GM23338 (cell line): ENCODE data around the gene RAB9A. TPM values are rescaled to one million over a fixed set of nuclear protein-coding genes. Genes with fewer than 3 reads are reported as not detected.

Experiments
- ATAC-seq: fragments of 200-7000 bp; cut with Tn5 transposase; 3 replicates; pipeline ENCODE4 v1.9.1; 2020
- DNase-seq: peaks from one replicate; pipeline ENCODE4 v3.0.0-alpha.2; 2015; ENCODE audit warnings: low spot score
- H2AFZ ChIP-seq: fragments of 200-600 bp; sonication (generic); 2 replicates; pipeline ENCODE4 v1.8.0; 2016; ENCODE audit warnings: antibody characterized with exemption, mild to moderate bottlenecking, moderate library complexity
- H3F3A ChIP-seq: fragments of 200-600 bp; sonication (generic); replicated peaks from 2 replicates; pipeline ENCODE4 v1.8.0; 2017; ENCODE audit warnings: antibody characterized with exemption, mixed run types, low read depth
- H3K27ac ChIP-seq: fragments of 200-600 bp; sonication (generic); 2 replicates; pipeline ENCODE4 v1.6.1; 2016; ENCODE audit warnings: low read depth
- H3K27me3 ChIP-seq: fragments of 200-600 bp; sonication (generic); 2 replicates; pipeline ENCODE4 v1.8.0; 2016; ENCODE audit warnings: mild to moderate bottlenecking, mixed run types, moderate library complexity; ENCODE audit not compliant: insufficient read depth
- H3K36me3 ChIP-seq: fragments of 200-600 bp; sonication (generic); 2 replicates; pipeline ENCODE4 v1.8.0; 2016; ENCODE audit warnings: mild to moderate bottlenecking; ENCODE audit not compliant: insufficient read depth
- H3K4me1 ChIP-seq: fragments of 200-600 bp; sonication (generic); 2 replicates; pipeline ENCODE4 v1.8.0; 2016; ENCODE audit warnings: mild to moderate bottlenecking, moderate library complexity; ENCODE audit not compliant: insufficient read depth
- H3K4me2 ChIP-seq: fragments of 200-600 bp; sonication (generic); 2 replicates; pipeline ENCODE4 v1.7.1; 2017; ENCODE audit warnings: mixed run types
- H3K4me3 ChIP-seq: fragments of 200-600 bp; sonication (generic); 2 replicates; pipeline ENCODE4 v1.6.1; 2016; ENCODE audit warnings: mixed run types
- H3K79me2 ChIP-seq: fragments of 200-600 bp; sonication (generic); replicated peaks from 2 replicates; pipeline ENCODE4 v1.8.0; 2017; ENCODE audit warnings: mild to moderate bottlenecking; ENCODE audit not compliant: insufficient read depth
- H3K9me2 ChIP-seq: fragments of 200-600 bp; sonication (generic); 2 replicates; pipeline ENCODE4 v1.8.0; 2017; ENCODE audit not compliant: insufficient read depth
- H4K20me1 ChIP-seq: fragments of 200-600 bp; sonication (generic); replicated peaks from 2 replicates; pipeline ENCODE4 v1.8.0; 2017; ENCODE audit warnings: mild to moderate bottlenecking; ENCODE audit not compliant: insufficient read depth
- H3K27ac Mint-ChIP-seq: 2 replicates; pipeline ENCODE4 v1.8.0; 2020; ENCODE audit warnings: inconsistent platforms, mild to moderate bottlenecking, moderate library complexity, mixed read lengths
- H3K27me3 Mint-ChIP-seq: 3 replicates; pipeline ENCODE4 v1.8.0; 2022; ENCODE audit warnings: low read depth, mild to moderate bottlenecking, moderate library complexity, mixed read lengths, inconsistent platforms; ENCODE audit not compliant: insufficient read depth, poor library complexity
- H3K36me3 Mint-ChIP-seq: 3 replicates; pipeline ENCODE4 v1.8.0; 2021; ENCODE audit warnings: low read depth, mild to moderate bottlenecking, inconsistent platforms, moderate library complexity, mixed read lengths
- H3K4me1 Mint-ChIP-seq: 3 replicates; pipeline ENCODE4 v1.8.0; 2020; ENCODE audit warnings: mild to moderate bottlenecking, inconsistent platforms, mixed read lengths
- H3K4me3 Mint-ChIP-seq: 3 replicates; pipeline ENCODE4 v1.8.0; 2021; ENCODE audit warnings: moderate library complexity, mild to moderate bottlenecking, inconsistent platforms, mixed read lengths
- H3K9me3 Mint-ChIP-seq: 3 replicates; pipeline ENCODE4 v1.8.0; 2020; ENCODE audit warnings: moderate library complexity, mild to moderate bottlenecking, inconsistent platforms, mixed read lengths
- CREB1 ChIP-seq: fragments of 250-450 bp; sonication (Bioruptor Pico); IDR thresholded peaks from 2 replicates; pipeline ENCODE4 v1.5.0; 2020; ENCODE audit warnings: low read depth, mild to moderate bottlenecking, moderate library complexity
- CTCF ChIP-seq, 2 experiments: fragments of 200-600 bp in 1 of 2; sonication (generic) in 1 of 2; conservative IDR thresholded peaks; 2 replicates each; pipeline versions ENCODE4 v1.5.1 to v1.6.1; 2016 to 2017; ENCODE audit warnings: antibody characterized with exemption in 2 of 2, low read depth in 2 of 2, mild to moderate bottlenecking in 2 of 2, moderate library complexity in 1 of 2
- EZH2 ChIP-seq: fragments of 200-600 bp; sonication (generic); IDR thresholded peaks from one replicate; pipeline ENCODE4 v1.8.0; 2017; ENCODE audit warnings: antibody characterized with exemption, mild to moderate bottlenecking, low read depth; ENCODE audit not compliant: unreplicated experiment
- JUNB ChIP-seq: IDR thresholded peaks from one replicate; pipeline ENCODE4 v1.6.1; 2016; ENCODE audit warnings: antibody characterized with exemption; ENCODE audit not compliant: unreplicated experiment
- REST ChIP-seq: IDR thresholded peaks from one replicate; pipeline ENCODE4 v1.6.1; 2018; ENCODE audit warnings: antibody characterized with exemption; ENCODE audit not compliant: unreplicated experiment
- STAT1 ChIP-seq: IDR thresholded peaks from one replicate; pipeline ENCODE4 v1.6.1; 2016; ENCODE audit warnings: antibody characterized with exemption; ENCODE audit not compliant: unreplicated experiment
- polyA plus RNA-seq: library from polyadenylated mRNA; unstranded; fragments of >200 nt; fragmentation: Nextera tagmentation; extraction: Ambion mirVana; gene quantifications from 2 replicates; pipeline ENCODE4 v1.2.1, GENCODE V29; 2016
- total RNA-seq: library from RNA; depleted of rRNA; stranded (reverse); fragments of >200 nt; shearing (Covaris generic); gene quantifications from 2 replicates; pipeline ENCODE4 v1.2.3, GENCODE V29; 2014

RAB9A gene
- total and polyA plus RNA-seq, 2 experiments from 2014 or later, result 43.3 to 45.1 TPM

- H3K9me3 Mint-ChIP-seq, result no peaks in the 10 kb centered on the region
Observed at GRCh38 chrX:13655674-13656073, 33.3 kb upstream of the RAB9A start.

GRCh38 chrX:13658602-13659001 lies 30.3 kb upstream of the RAB9A start:
- no peaks in the 10 kb centered on the region for H3K36me3 ChIP-seq
- DNase-seq (peak; percentile 65), ATAC-seq (peak; percentile 32; the same call in 2 of the 3 replicates)
- H4K20me1 ChIP-seq, result no peaks in the 10 kb centered on the region
- H3K4me2 ChIP-seq, result no peak overlapping the region
- Mint-ChIP-seq H3K36me3 (peaks cover 18% of the 10 kb centered on the region; the same call in 2 of the 3 replicates), H3K9me3 (no peaks in the 10 kb centered on the region), H3K27me3 (no peaks in the 10 kb centered on the region), H3K4me3 (no peak overlapping the region), H3K4me1 (peaks cover 8% of the 10 kb centered on the region; the same call in 2 of the 3 replicates), H3K27ac (peak overlapping the region; percentile 78)
- no peak overlapping the region for H2AFZ ChIP-seq
- H3K27ac ChIP-seq, result no peak overlapping the region
- no peaks in the 10 kb centered on the region for H3K9me2 ChIP-seq
- H3K27me3 ChIP-seq, result no peaks in the 10 kb centered on the region
- no peak overlapping the region for H3K4me3 ChIP-seq
- H3K4me1 ChIP-seq, result peaks cover 13% of the 10 kb centered on the region; the same call in 1 of the 2 replicates
- no peak for TF ChIP-seq REST
- TF ChIP-seq CREB1 (CRISPR knock-in tag), result no peak
- TF ChIP-seq CTCF (conservative IDR thresholded peaks at IDR 0.05; ENCODE audit: low read depth in 2 of 2), result peak; percentile 56 to 69
- TF ChIP-seq JUNB, result no peak
- TF ChIP-seq EZH2, result no peak
- peaks cover 3% of the 10 kb centered on the region; the same call in 1 of the 2 replicates for H3F3A ChIP-seq
- H3K79me2 ChIP-seq, result no peaks in the 10 kb centered on the region

More at GRCh38 chrX:13655674-13656073, 33.3 kb upstream of the RAB9A start:
- Mint-ChIP-seq H3K36me3 (peaks cover 8% of the 10 kb centered on the region; the same call in 2 of the 3 replicates), H3K4me1 (peaks cover 8% of the 10 kb centered on the region; the same call in 2 of the 3 replicates), H3K4me3 (no peak overlapping the region), H3K27ac (no peak overlapping the region), H3K27me3 (peaks cover 2% of the 10 kb centered on the region)
- H3K27ac ChIP-seq, result no peak overlapping the region
- no peaks in the 10 kb centered on the region for H3K9me2 ChIP-seq
- H3K4me2 ChIP-seq, result no peak overlapping the region
- no peaks in the 10 kb centered on the region for H4K20me1 ChIP-seq
- no peak overlapping the region for H3K4me3 ChIP-seq
- H3K36me3 ChIP-seq, result no peaks in the 10 kb centered on the region
- H3K79me2 ChIP-seq, result no peaks in the 10 kb centered on the region
- H2AFZ ChIP-seq, result no peak overlapping the region
- TF ChIP-seq REST (no peak), STAT1 (no peak), CREB1 (CRISPR knock-in tag) (no peak)
- no peak for DNase-seq
- H3K27me3 ChIP-seq, result no peaks in the 10 kb centered on the region
- H3K4me1 ChIP-seq, result peaks cover 13% of the 10 kb centered on the region; the same call in 1 of the 2 replicates
- H3F3A ChIP-seq, result peaks cover 7% of the 10 kb centered on the region; the same call in 1 of the 2 replicates
- no peak for ATAC-seq
